GM10847 (cell line): Measurements from ENCODE around the gene SLCO4A1.

Experiments used
- POLR2A ChIP-seq: IDR thresholded peaks from 2 replicates; pipeline ENCODE4 v1.6.1; 2011; ENCODE audit not compliant: insufficient read length; ENCODE audit errors: extremely low read depth

SLCO4A1 gene

DNA sequence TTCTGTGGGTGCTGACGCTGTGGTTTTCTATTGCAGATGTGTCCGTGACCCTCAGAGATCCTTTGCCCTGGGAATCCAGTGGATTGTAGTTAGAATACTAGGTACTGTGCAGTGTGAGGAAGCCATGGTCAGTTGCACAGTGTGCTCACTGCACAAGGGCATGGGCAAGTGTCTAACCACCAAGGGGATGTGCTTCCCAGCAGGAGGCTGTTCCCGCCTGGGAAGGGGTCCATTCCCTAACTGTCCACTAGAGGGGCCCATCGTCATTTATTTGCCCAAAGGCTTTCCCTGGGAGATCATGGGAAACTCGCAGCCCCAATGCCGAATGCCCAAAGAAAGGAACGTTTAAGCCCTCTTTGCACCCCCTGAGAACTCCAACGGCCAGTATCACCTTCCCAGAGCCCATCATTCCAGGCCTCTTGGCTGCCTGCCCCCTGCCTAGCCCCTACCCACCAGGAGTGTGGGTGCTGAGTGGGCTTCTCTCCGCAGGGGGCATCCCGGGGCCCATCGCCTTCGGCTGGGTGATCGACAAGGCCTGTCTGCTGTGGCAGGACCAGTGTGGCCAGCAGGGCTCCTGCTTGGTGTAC is 26.2 kb downstream of the SLCO4A1 start:
- no peak for TF ChIP-seq POLR2A

DNA sequence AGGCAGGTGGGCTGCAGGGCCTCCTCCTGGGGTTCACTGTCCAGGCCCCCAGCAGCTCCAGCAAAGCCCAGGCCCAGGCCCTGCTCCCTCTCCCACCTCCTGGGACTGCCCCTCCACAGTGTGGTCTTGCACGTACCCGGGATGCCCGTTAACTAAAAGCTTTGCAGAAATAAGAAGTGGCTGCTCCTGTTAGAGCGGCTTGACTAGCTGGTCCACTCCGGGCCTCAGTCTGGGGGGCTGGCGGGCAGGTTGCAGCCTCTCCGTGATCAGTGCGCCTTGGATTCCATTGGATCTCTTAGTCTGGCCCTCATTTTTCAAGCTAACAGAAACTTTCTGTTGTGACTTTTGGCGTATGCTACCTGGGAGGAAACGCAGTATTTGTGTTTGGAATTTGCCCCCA is 26.9 kb downstream of the SLCO4A1 start:
- TF ChIP-seq POLR2A = no peak

DNA sequence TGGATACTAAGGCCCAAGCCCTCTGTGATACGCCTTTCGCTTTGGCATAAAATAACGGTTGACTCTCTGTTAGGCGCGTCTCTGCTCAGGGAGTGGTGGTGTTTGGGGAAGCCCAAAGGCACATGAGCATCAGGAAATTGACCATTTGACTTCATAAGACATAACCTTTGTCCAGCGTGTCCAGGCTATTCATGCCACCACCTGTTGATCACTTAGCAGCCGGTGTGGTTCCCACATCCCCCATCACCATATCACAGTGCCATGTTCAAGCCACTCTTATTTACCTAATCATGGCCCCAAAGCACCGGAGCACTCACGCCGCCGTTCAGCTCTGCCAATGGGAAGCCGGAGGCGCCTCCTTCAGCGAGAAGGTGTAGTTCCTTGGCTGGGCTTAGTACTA is 27.9 kb downstream of the SLCO4A1 start:
- no peak for TF ChIP-seq POLR2A

DNA sequence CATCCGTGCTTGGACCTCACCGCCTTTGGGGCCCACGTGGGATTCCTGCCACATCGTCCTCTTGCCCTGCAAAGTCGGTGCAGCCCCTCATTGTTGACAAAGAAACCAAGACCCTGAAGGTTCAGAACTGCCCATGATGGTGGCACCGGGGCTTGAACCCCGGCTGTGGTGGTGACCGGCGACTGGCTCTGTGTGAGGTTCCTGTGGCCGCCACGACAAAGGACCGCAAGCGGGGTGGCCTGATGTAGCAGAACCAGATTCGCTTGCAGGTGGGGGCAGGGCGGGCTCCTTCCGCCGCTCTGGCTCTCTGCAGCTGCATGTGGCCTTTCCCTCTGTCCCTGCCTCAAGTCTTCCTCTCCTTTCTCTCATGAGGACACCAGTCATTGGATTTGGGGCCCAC is 28.7 kb downstream of the SLCO4A1 start:
- TF ChIP-seq POLR2A = no peak

DNA sequence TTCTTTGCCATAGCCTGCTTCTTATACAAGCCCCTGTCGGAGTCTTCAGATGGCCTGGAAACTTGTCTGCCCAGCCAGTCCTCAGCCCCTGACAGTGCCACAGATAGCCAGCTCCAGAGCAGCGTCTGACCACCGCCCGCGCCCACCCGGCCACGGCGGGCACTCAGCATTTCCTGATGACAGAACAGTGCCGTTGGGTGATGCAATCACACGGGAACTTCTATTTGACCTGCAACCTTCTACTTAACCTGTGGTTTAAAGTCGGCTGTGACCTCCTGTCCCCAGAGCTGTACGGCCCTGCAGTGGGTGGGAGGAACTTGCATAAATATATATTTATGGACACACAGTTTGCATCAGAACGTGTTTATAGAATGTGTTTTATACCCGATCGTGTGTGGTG is 29.5 kb downstream of the SLCO4A1 start:
- no peak for TF ChIP-seq POLR2A

DNA sequence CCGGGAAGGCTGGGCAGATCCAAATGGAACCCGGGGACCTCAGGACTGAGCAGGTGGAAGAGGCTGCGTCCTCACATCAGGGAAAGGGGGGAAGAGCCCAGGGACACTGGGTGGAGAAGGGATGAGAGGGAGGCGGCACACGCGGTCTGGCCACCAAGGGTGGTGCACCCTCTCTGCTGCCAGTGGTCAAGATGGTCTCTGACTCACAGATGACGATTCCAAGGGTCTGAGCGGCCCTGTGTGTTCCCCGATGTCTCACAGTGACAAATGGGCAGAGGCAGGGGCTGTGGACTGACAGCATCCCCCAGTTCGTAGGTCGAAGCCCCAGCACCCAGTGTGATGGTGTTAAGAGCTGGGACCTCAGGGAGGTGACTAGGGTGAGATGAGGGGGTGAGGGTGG is 32.1 kb downstream of the SLCO4A1 start:
- TF ChIP-seq POLR2A = no peak

DNA sequence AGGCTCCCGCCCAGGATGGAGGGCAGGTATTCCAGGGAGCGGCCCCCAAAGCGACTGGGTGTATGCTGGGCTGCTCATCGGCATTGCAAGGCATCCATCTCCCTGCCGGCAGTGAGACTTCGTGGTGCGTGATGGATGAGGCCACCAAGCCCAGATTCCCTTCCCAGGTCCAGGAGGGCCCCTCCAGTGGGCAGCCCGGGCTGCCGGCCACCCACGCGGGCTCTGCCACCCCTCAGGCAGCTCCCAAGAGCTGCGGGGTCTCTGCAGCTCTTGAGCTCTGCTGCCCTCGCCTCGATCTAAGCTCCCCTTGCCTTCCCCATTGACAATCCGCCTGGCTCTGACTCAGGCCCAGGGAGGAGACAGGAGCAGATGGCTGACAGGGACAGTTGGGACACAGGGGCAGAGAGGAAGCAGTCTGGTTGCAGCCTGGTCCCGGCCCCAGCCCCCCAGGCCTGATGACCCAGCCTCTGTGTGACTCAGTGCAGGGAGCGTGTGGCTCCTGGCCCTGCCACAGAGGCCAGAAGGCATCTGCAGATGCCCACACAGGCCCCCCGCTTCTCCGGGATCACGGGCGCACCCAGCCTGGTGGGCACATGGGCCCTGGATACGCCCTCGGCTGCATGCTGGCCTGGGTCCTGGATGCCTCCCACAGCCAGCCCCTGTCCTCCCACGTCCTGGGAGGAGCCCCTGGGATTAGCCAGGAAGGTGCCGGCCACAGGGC is 33.0 kb downstream of the SLCO4A1 start:
- no peak for TF ChIP-seq POLR2A

DNA sequence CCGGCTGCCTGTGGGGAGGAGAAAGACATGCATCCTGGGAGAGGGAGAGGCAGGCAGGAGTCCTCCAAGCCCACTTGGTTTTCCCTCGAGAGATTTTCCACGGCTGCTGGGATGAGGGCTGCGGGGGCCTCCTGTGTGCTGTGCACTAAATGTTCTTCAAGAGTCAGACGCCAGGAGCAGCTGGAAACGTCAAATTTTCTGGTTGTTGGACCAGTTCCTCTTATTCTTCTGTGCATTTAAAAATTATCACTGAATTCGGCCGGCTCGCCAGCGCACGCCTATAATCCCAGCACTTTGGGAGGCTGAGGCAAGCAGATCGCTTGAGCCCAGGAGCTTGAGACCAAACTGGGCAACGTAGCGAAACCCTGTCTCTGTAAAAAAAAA is 33.6 kb downstream of the SLCO4A1 start:
- no peak for TF ChIP-seq POLR2A

DNA sequence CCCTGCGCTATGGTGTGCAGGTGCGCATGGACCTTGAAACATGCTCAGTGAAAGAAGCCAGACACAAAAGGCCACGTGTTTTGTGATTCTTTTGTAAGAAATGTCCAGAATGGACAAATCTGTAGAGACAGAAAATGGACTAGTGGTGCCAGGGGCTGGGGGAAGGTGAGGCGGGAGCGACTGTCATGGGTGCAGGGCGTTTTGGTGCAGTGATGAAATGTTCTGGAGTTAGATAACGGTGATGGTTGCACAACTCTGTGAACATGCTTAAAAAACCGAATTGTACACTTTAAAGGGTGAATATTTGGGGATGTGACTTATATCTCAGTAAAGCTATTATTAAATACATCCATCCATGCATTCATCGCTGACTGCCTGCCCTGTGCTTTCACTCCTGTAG is 34.7 kb downstream of the SLCO4A1 start:
- TF ChIP-seq POLR2A = no peak

DNA sequence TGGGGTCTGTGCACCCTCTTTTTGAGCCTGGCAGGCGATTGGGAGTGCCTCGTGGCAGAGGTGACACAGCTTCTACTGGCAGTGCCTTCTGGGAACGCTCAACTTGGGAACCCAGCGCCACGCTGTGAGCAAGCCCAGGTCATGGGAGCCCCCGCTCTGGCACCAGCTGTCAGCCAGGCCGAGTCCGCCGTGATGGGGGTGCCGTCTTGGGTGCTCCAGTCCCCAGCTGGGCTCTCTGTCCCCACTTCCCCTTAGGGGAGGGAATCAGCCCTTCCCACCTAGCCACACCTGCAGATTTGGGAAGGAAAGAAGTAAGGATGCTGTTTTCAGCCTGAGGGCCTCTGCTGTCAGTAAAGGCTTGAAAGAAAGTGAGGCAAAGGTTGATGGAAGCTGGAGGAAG is 35.4 kb downstream of the SLCO4A1 start:
- no peak for TF ChIP-seq POLR2A

DNA sequence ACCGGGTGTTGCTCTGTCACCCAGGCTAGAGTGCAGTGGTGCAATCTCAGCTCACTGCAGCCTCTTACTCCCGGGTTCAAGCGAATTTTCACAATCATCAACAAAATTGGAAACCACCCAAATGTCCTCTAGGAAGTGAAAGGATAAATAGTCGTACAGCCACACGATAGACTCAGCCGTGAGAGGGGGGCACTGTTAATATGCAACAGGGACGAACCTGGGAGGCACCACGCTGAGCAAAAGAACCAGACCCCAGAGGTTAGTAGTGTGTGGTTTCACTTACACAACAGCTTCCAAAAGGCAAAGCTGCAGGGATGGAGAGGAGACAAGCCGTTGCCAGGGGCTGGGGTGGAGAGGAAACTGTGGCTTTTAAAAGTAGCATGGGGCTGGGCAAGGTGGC is 36.2 kb downstream of the SLCO4A1 start:
- no peak for TF ChIP-seq POLR2A

DNA sequence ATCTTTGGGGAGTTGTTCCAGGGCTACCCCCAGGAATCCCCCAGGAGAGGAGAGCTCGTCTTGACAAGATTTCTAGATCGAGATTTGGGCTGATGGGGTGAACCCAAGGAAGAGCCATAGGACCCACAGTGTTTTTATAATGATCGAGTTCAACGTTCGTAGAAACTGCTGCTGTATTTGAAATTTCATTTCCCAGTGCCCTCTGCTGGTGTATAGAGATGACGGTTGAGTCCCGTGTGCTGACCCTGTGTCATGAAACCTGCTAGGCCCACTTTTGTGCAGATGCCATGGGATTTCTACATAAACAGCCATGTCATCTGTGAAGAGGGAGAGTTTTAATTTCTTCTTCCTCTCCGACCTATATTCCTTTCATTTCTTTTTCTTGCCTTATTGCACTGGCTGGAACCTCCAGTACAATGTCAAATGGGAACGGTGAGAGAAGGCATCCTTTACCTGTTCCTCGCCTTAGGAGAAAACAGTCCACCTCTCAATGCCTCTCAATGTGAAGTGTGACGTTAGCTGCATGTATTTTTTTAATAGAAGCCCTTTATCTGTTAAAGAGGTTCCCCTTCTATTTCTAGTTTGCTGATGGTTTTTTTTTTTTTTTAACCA is 37.8 kb downstream of the SLCO4A1 start:
- no peak for TF ChIP-seq POLR2A

DNA sequence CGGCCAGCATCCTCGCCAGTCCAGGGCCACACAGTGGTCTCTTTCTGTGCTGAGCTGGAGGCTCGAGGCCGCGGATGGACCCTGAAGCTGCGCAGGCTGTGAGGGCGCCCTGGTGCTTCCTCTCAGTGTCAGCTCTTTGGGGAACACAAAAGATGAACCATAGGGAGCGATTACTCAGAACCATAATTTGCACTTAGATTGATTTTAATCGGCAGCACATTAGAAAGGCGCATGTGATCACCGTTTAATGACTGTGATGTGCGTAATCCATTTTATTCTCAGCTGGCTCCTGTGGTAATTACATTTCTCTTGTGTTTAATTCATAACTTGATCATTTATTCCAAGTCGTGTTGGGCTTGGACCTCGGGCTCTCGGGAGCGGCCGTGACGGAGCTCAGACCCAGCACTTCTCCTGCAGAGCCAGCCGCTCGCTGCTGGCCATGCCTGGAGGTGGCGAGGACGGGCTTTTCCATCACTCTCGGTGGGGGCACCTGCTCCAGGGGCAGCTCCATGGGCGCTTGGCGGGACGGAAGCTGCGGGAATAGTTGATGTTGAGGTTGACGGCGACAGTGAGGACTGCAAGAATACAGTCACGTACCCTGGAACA is 40.7 kb downstream of the SLCO4A1 start:
- no peak for TF ChIP-seq POLR2A

DNA sequence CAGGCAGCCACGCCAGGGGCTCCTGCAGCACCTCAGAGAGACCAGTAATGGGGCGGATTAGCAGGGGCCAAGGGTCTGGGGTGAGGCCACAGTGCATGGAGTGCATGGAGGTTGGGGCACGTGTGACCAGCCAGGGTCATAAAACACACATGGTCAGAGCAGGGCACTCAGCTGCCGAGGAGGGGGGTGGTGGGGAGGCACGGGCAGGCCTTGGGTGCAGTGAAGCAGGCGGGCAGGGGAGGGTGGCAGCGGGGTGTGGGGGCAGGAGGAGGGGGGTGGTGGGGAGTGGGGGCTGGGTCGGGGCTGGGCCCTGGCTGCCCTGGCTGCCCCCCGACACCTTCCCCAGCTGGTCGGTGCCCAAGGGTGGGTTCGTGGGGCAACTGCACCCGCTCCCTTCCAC is 42.7 kb downstream of the SLCO4A1 start:
- no peak for TF ChIP-seq POLR2A

DNA sequence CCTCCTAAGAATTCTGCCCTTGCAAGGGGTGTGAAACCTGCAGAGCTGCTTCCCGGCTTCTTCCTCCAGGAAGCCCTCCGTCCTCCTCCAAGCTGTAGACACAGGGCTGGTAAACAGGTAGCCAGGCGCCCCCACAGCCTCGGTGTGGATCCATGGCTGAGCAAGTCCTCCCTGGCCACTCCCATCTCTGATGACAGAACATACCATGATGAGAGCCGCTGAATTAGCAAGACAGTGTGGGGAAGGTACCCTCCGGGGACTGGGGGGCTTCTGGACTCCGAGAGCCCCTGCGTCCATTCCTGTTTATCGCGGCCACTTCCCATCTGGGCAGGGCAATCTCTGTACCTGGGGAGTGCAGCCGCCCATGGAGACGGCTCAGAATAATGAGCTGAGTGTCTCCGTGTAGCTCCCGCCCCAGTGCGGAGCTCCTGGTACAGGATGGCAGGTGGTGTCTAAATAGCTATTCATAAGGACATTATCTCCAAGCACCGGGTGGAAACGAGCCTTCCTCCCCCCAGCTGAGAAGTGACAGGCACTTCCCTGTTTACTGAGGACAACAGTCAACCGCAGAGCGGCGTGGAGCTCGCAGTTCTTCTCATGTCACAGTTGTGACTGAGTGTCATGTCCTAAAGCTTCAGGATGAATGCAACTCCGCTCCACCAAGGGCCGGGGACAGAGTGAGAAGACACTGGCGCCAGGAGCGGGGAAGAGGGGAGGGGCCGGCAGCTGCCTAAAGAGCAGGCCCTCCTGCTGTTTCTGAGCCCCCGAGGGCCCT is 43.7 kb downstream of the SLCO4A1 start:
- no peak for TF ChIP-seq POLR2A
